HG02852 (cell line): ENCODE results near the gene UBE3C.
"Not testable (repeated sequence)": the region's sequence is repeated elsewhere in the genome, so short reads cannot be mapped to it uniquely, and the experiment has no call there.

Experiments used
- ATAC-seq: cut with Tn5 transposase; IDR thresholded peaks from one replicate; pipeline ENCODE4 v1.9.1; 2021; ENCODE audit warnings: mild to moderate bottlenecking, moderate library complexity; ENCODE audit not compliant: unreplicated experiment

The UBE3C gene

GRCh38 chr7:157138424-157139110 lies at the start of gene UBE3C:
UBE3C (plus strand) TSS chr7:157138926; CDS start chr7:157139273, 347 bp downstream.
- ATAC-seq, result peak; percentile 75

- no peak for ATAC-seq
Observed at GRCh38 chr7:157089100-157089610, 49.6 kb upstream of the UBE3C start.

- no peak for ATAC-seq
Observed at GRCh38 chr7:157090485-157091165, 48.1 kb upstream of the UBE3C start.

- no peak for ATAC-seq
Observed at GRCh38 chr7:157096286-157097055, 42.3 kb upstream of the UBE3C start.

- ATAC-seq, result no peak
Observed at GRCh38 chr7:157097056-157097329, 41.7 kb upstream of the UBE3C start.

GRCh38 chr7:157097569-157097968 lies 41.2 kb upstream of the UBE3C start:
- no peak for ATAC-seq

GRCh38 chr7:157100005-157100404 lies 38.7 kb upstream of the UBE3C start:
- ATAC-seq, result not testable (repeated sequence)

GRCh38 chr7:157103641-157104040 lies 35.1 kb upstream of the UBE3C start:
- not testable (repeated sequence) for ATAC-seq

- no peak for ATAC-seq
Observed at GRCh38 chr7:157111311-157111710, 27.4 kb upstream of the UBE3C start.

GRCh38 chr7:157112706-157113105 lies 26.0 kb upstream of the UBE3C start:
- ATAC-seq, result no peak

GRCh38 chr7:157113607-157114006 lies 25.1 kb upstream of the UBE3C start:
- no peak for ATAC-seq

GRCh38 chr7:157116762-157117161 lies 22.0 kb upstream of the UBE3C start:
- no peak for ATAC-seq

GRCh38 chr7:157117796-157118195 lies 20.9 kb upstream of the UBE3C start:
- ATAC-seq, result no peak

GRCh38 chr7:157120181-157120580 lies 18.5 kb upstream of the UBE3C start:
- no peak for ATAC-seq

GRCh38 chr7:157121184-157121715 lies 17.5 kb upstream of the UBE3C start:
- no peak for ATAC-seq

GRCh38 chr7:157122800-157123495 lies 15.8 kb upstream of the UBE3C start:
- no peak for ATAC-seq

GRCh38 chr7:157124690-157125089 lies 14.0 kb upstream of the UBE3C start:
- no peak for ATAC-seq

- no peak for ATAC-seq
Observed at GRCh38 chr7:157125376-157126223, 13.1 kb upstream of the UBE3C start.

- ATAC-seq, result no peak
Observed at GRCh38 chr7:157126921-157127320, 11.8 kb upstream of the UBE3C start.

- no peak for ATAC-seq
Observed at GRCh38 chr7:157129200-157129599, 9.5 kb upstream of the UBE3C start.
